ENCODE measurements around the gene BCKDK. TPM values are rescaled to one million over a fixed set of nuclear protein-coding genes. Genes with fewer than 3 reads are reported as not detected.
A peak's percentile ranks its signal among the peaks of the same experiment; 100 is the strongest.

Gene BCKDK
- total and polyA plus RNA-seq, 2 of the 13 experiments (the other 11 are each of a cell fraction or from before 2014, with no cell fraction given) = 24.9 to 42.6 TPM

DNA sequence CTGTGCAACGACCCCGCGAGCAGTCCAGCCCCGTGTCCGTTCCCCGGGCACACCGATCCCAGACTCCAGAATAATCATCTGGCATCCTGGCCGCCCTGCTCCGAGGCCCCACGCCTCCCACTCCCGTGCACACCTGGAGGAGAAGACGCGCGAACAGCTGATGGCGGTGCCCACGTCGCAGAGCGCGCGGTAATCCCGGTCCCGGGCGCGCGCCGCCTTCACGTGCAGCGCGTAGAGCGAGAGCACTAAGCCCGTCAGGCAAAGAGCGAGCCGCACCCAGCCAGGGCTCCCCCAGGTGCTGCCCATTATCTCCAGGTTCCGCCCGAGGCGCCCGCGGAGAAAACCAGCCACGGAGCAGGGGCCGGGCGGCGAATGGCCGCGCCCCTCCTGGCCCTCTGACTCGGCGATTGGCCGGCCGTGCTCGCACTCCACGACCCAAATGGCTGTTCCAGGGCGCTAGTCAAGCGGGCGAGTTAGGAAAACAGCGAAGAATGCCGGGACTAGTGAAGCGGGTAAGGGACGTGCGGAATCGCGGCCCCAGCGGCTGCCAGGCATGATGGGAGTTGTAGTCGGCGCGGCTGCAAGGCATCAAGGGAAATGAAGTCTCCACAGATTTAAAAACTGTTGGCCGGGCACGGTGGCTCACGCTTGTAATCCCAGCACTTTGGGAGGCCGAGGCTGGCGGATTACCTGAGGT is 13.6 kb upstream of the BCKDK start, which contains the start of gene VKORC1 (continued):
- no peak for TF ChIP-seq AKNA (CRISPR knock-in tag; IDR thresholded peaks at IDR 0.05; ENCODE audit: borderline replicate concordance)
- TF ChIP-seq, protein P1, sequence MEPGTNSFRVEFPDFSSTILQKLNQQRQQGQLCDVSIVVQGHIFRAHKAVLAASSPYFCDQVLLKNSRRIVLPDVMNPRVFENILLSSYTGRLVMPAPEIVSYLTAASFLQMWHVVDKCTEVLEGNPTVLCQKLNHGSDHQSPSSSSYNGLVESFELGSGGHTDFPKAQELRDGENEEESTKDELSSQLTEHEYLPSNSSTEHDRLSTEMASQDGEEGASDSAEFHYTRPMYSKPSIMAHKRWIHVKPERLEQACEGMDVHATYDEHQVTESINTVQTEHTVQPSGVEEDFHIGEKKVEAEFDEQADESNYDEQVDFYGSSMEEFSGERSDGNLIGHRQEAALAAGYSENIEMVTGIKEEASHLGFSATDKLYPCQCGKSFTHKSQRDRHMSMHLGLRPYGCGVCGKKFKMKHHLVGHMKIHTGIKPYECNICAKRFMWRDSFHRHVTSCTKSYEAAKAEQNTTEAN (CRISPR knock-in tag; conservative IDR thresholded peaks at IDR 0.05) = no peak
- TF ChIP-seq ZNF460 (CRISPR knock-in tag; IDR thresholded peaks at IDR 0.05; ENCODE audit: borderline replicate concordance) = peak; percentile 98
- peak; percentile 88; the same call in 1 of the 2 replicates for TF ChIP-seq ISX (CRISPR knock-in tag; conservative IDR thresholded peaks at IDR 0.05)
- TF ChIP-seq LCORL (IDR thresholded peaks at IDR 0.05) = no peak
- TF ChIP-seq LCORL (CRISPR knock-in tag; IDR thresholded peaks at IDR 0.05) = peak; percentile 85
- peak; percentile 37 for TF ChIP-seq JARID2 (CRISPR knock-in tag; IDR thresholded peaks at IDR 0.05; ENCODE audit: insufficient replicate concordance)
- no peak for TF ChIP-seq XBP1 (CRISPR knock-in tag; IDR thresholded peaks at IDR 0.05)
- peak; percentile 19 for TF ChIP-seq PITX1 (CRISPR knock-in tag; IDR thresholded peaks at IDR 0.05)
- peak; percentile 34; the same call in 1 of the 2 replicates for TF ChIP-seq ZNF563 (CRISPR knock-in tag; IDR thresholded peaks at IDR 0.05)
- TF ChIP-seq, protein P2, sequence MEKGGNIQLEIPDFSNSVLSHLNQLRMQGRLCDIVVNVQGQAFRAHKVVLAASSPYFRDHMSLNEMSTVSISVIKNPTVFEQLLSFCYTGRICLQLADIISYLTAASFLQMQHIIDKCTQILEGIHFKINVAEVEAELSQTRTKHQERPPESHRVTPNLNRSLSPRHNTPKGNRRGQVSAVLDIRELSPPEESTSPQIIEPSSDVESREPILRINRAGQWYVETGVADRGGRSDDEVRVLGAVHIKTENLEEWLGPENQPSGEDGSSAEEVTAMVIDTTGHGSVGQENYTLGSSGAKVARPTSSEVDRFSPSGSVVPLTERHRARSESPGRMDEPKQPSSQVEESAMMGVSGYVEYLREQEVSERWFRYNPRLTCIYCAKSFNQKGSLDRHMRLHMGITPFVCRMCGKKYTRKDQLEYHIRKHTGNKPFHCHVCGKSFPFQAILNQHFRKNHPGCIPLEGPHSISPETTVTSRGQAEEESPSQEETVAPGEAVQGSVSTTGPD (CRISPR knock-in tag; IDR thresholded peaks at IDR 0.05) = no peak
- no peak for TF ChIP-seq ZNF850 (CRISPR knock-in tag; conservative IDR thresholded peaks at IDR 0.05)
- TF ChIP-seq TARDBP (CRISPR knock-in tag; IDR thresholded peaks at IDR 0.05) = peak; percentile 49; the same call in 1 of the 2 replicates
- peak; percentile 95 for TF ChIP-seq RBFOX2 (IDR thresholded peaks at IDR 0.05; ENCODE audit: low read depth, low read length)
- no peak for TF ChIP-seq ZSCAN20 (CRISPR knock-in tag; IDR thresholded peaks at IDR 0.05; ENCODE audit: borderline replicate concordance)
- TF ChIP-seq ZBTB21 (CRISPR knock-in tag; IDR thresholded peaks at IDR 0.05) = no peak
- peak; percentile 73 for TF ChIP-seq ZNF205 (CRISPR knock-in tag; IDR thresholded peaks at IDR 0.05)
- TF ChIP-seq ZMYM3 (CRISPR knock-in tag; IDR thresholded peaks at IDR 0.05) = peak; percentile 53
- TF ChIP-seq HMGXB4 (CRISPR knock-in tag; IDR thresholded peaks at IDR 0.05; ENCODE audit: borderline replicate concordance in 1 of 2, low read depth in 1 of 2) = peak; percentile 88 to 93; a peak in 3 of 4 replicates
- peak; percentile 97 for TF ChIP-seq ZNF501 (CRISPR knock-in tag; IDR thresholded peaks at IDR 0.05)
- no peak; the same call in none of the 2 replicates for TF ChIP-seq PHF20 (CRISPR knock-in tag; IDR thresholded peaks at IDR 0.05)
